ENCODE measurements around the gene LONP1.
"Not testable (repeated sequence)": the region's sequence is repeated elsewhere in the genome, so short reads cannot be mapped to it uniquely, and the experiment has no call there.

LONP1 gene, protein sequence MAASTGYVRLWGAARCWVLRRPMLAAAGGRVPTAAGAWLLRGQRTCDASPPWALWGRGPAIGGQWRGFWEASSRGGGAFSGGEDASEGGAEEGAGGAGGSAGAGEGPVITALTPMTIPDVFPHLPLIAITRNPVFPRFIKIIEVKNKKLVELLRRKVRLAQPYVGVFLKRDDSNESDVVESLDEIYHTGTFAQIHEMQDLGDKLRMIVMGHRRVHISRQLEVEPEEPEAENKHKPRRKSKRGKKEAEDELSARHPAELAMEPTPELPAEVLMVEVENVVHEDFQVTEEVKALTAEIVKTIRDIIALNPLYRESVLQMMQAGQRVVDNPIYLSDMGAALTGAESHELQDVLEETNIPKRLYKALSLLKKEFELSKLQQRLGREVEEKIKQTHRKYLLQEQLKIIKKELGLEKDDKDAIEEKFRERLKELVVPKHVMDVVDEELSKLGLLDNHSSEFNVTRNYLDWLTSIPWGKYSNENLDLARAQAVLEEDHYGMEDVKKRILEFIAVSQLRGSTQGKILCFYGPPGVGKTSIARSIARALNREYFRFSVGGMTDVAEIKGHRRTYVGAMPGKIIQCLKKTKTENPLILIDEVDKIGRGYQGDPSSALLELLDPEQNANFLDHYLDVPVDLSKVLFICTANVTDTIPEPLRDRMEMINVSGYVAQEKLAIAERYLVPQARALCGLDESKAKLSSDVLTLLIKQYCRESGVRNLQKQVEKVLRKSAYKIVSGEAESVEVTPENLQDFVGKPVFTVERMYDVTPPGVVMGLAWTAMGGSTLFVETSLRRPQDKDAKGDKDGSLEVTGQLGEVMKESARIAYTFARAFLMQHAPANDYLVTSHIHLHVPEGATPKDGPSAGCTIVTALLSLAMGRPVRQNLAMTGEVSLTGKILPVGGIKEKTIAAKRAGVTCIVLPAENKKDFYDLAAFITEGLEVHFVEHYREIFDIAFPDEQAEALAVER

DNA sequence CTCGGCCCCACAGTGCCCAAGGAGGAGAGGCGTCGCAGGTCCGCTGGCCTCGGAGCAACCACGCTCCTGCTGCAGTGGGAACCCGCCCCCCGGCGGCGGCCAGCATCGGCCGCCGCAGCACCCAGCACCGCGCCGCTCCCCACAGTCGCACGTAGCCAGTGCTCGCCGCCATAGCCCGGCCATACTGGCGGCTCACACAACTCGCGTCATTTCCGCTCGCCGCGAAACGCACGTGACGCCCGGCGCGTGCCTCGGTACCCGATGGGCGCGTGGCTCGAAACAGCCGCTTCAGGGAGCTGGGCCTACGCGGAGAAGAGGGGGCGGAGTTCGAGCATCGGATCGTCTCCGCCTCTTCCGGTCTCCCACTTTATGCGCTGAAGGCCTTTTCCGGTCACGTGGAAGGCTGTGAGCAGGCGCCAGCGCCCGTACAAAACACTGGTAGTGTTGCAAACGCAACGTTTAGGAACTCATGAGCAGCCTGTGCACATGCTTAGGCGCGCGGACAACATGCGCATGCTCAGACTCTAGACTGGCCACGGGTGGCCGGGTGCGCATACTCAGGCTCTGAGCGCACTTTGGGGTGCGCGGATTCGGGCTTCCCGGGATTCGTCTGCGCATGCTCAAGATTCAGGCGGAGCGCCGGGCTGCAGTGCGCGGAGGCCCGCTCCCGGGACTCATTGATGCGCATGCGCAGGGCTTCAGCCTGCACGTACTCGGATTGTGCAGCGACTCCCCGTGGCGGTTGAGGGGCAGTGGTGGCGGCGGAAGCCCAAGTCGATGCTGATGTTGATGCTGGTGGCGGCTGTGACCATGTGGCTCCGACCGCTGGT, at the start of gene LONP1, which contains the start of gene CATSPERD:
Gene LONP1 (minus strand): TSS at position 186 of the 830 bp plus-strand sequence. CDS start 14 bp downstream, at position 172.
Gene CATSPERD (plus strand): TSS at position 677 of the 830 bp plus-strand sequence. CDS start 101 bp downstream, at position 778.
- DNase-seq = peak; percentile 94

GRCh38 chr19:5767949-5768348, 48.0 kb upstream of the LONP1 start:
- no peak for DNase-seq

DNA sequence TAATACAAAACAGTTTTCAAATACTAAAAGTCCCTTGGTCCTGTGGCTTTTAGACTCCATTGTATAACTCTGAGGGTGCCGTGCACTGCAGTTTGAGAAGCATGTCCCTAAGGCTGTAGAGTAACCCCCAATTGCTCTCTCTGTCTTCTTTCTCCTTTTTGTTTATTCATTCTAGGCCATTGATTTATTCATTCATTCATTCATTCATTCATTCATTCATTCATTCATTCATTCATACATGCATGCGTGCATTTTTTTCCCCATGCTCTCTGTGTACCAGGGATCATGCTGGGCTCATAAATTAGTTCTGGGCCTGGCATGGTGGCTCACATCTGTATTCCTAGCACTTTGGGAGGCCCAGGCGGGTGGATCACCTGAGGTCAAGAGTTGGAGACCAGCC, 45.3 kb upstream of the LONP1 start:
- no peak for DNase-seq

GRCh38 chr19:5762608-5763217, 42.8 kb upstream of the LONP1 start:
- no peak for DNase-seq

DNA sequence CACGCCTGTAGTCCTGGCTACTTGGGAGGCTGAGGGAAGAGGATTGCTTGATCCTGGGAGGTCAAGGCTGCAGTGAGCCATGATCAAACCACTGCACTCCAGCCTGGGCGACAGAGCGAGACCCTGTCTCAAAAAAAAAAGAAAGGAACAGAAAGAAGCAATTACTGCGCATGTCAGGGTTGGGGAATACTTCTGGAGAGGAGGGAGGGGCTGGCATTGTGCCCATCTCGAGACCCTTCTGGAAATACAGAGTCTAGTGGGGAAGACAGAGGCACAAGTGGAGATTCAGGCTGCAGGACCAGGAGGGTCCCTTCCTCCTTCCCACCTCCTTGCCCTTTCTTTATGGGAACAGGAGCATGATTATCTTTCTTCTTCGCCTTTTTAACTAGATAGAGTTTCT, 33.8 kb upstream of the LONP1 start:
- no peak for DNase-seq

DNA sequence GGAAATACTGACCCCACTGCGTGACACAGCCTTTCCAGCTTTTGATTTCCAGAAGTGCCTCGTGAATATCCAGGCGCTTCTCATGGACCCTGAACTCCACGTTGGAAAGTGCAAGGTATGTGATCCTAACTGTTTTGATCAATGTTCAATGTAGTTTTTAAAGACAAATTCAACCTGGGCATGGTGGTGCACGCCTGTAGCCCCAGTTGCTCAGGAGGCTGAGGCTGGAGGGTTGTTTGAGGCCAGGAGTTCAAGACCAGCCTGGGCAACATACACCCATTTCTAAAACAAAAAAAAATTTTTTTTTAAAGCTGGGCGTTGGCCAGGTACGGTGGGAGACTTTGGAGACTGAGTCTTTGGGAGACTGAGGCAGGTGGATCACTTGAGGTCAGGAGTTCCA, 31.8 kb upstream of the LONP1 start:
- no peak for DNase-seq

- no peak for DNase-seq
Observed at GRCh38 chr19:5749505-5749904, 29.6 kb upstream of the LONP1 start.

DNA sequence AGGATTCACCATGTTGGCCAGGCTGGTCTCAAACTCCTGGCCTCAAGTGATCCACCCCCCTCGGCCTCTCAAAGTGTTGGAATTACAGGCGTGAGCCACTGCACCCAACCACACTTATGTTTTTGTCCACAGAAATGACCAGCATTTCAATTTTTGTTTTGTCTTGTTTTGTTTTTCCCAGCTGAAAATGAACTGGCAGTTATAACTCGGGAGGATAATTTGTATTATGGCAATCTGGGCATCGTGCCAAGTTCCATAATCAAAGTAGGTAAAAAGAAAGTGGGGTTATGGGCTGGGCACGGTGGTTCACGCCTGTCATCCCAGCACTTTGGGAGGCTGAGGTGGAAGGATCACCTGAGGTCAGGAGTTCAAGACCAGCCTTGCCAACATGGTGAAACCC, 29.0 kb upstream of the LONP1 start:
- not testable (repeated sequence) for DNase-seq

- DNase-seq = not testable (repeated sequence)
Observed at GRCh38 chr19:5744999-5745398, 25.1 kb upstream of the LONP1 start.

DNA sequence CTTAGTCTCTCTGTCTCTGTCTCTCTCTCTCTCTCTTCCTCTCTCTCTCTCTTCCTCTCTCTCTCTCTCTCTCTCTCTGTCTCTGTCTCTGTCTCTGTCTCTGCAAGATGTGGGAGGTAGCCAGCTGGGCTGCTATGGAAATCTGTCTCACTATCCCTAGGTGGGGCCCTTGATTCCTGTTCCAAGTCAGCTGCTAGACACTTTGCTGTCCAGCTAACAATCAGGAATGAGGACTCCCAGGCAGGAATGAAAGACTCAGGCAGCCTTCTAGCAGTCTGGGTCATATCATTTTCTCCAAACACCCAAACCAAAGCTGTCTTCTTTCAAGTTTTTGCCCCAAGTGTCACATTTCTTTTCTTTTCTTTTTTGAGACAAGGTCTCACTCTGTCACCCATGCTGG, 23.7 kb upstream of the LONP1 start:
- DNase-seq = no peak

- no peak for DNase-seq
Observed at GRCh38 chr19:5742051-5742450, 22.1 kb upstream of the LONP1 start.

- no peak for DNase-seq
Observed at GRCh38 chr19:5738423-5738822, 18.5 kb upstream of the LONP1 start.

GRCh38 chr19:5733172-5733571, 13.2 kb upstream of the LONP1 start:
- DNase-seq = not testable (repeated sequence)

GRCh38 chr19:5727453-5728050, 7.6 kb upstream of the LONP1 start:
- DNase-seq = no peak

- no peak for DNase-seq
Observed at GRCh38 chr19:5719274-5719960, 529 bp downstream of the LONP1 start.

DNA sequence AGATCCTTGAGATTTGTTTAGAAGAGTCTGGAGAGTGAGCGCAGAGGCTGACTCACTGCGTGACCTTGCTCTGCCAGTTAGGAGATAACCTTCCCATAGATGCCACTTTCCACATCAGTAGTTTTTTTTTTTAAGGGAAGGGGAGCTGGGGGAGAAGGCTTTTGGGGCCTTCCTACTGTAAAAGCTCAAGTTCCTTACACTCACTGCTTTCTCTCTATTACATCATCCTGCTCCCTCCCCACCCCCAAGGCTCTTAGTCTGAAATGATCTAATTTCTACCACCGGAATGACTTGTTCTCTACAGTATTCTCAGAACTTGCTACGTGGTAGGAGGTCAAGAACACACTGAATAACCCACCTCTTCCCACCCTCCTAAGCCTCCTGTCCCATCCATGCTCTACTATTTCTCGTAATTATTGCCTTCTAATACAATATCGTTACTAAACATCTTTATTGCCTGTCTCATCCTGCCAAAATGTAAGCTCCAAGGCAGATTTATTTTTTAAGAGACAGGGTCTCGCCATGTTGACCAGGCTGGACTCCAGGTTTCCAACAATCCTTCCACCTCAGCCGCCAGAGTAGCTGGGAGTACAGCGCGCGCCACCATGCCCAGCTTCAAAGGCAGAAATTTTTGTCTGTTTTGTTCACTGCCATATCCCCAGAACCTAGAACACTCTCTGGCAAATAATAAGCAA, 1.2 kb downstream of the LONP1 start:
- DNase-seq = no peak

- DNase-seq = no peak
Observed at GRCh38 chr19:5718037-5718578, 1.8 kb downstream of the LONP1 start.

- DNase-seq = no peak
Observed at GRCh38 chr19:5717215-5717935, 2.6 kb downstream of the LONP1 start.

GRCh38 chr19:5714816-5715215, 5.1 kb downstream of the LONP1 start:
- DNase-seq = no peak

GRCh38 chr19:5713228-5713627, 6.7 kb downstream of the LONP1 start:
- no peak for DNase-seq
